Choroid plexus epithelial cell (primary cell): ENCODE measurements around the gene TMEM109.

ENCODE experiments used
- DNase-seq: peaks from one replicate; pipeline ENCODE4 v3.0.0-alpha.2; 2010; ENCODE audit warnings: low read depth
- H3K4me3 ChIP-seq: 2 replicates; pipeline ENCODE4 v1.5.1; 2011; ENCODE audit warnings: low read depth, mild to moderate bottlenecking, control low read depth, low read length, moderate library complexity
- TF ChIP-seq, protein P1 (sequence below): conservative IDR thresholded peaks from 2 replicates; pipeline ENCODE4 v1.5.1; 2011; ENCODE audit warnings: low read depth, mild to moderate bottlenecking, control low read depth, inconsistent platforms, low read length, moderate library complexity

The TMEM109 gene

DNA sequence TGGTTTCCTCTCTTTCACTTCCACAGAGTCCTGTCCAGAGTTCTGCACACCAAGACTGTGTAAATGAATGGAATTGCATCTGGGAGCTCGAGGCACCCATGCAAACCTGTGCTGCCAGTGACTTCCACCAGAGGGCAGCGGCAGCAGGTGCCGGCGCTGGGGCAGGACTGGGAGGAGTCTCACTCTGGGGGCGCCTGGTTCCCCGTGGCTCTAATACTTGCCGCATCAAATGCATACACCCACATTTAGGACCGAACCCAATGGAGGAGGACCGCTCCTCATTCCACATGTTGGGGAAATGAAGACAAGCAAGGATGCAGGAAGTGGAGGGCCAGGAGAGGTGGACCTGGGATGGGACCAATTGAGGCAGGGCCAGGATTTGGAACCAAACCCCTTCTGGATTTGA lies 56.4 kb downstream of the TMEM109 start:
- DNase-seq, result peak; percentile 65
- no peak overlapping the region for H3K4me3 ChIP-seq
- TF ChIP-seq, protein P1, sequence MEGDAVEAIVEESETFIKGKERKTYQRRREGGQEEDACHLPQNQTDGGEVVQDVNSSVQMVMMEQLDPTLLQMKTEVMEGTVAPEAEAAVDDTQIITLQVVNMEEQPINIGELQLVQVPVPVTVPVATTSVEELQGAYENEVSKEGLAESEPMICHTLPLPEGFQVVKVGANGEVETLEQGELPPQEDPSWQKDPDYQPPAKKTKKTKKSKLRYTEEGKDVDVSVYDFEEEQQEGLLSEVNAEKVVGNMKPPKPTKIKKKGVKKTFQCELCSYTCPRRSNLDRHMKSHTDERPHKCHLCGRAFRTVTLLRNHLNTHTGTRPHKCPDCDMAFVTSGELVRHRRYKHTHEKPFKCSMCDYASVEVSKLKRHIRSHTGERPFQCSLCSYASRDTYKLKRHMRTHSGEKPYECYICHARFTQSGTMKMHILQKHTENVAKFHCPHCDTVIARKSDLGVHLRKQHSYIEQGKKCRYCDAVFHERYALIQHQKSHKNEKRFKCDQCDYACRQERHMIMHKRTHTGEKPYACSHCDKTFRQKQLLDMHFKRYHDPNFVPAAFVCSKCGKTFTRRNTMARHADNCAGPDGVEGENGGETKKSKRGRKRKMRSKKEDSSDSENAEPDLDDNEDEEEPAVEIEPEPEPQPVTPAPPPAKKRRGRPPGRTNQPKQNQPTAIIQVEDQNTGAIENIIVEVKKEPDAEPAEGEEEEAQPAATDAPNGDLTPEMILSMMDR, result peak; percentile 96

DNA sequence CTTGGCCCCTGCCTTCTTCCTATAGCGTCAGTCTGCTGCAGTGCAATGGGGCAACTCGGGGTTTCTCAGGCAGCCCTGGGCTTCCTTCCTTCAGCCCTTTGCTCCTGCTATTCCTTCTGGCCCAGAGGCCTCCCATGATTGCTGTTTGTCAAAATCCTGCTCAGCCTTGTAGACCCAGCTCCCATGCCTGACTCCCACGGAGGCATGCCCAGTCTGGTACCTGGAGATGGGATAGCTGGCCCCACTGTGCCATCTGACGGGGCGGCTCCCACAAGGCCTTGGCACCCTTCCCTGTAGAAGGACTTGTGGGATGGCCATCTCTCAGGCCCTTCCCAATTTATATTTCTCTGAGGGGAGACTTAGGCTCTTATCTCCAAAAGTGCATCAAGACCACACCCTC lies 56.9 kb downstream of the TMEM109 start:
- TF ChIP-seq, protein P1, result no peak
- no peak overlapping the region for H3K4me3 ChIP-seq
- no peak for DNase-seq

DNA sequence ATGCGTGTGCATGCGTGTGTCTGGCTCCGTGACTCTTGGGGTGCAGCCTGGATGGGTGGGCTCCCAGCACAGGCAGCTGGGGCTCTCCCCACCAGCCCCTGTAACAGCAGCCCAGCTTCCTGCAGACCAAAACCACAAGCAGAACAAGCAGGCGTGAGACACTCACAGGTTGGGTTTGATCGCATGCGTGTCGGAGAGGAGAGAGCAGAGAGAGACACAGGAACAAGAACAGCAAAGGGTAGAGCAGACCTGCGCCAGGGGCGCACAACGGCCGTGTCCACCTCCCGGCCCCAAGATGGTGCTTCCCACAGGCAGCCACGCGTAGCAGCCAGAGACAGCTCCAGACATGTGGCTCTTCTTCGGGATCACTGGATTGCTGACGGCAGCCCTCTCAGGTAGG lies 57.6 kb downstream of the TMEM109 start, which contains the start of gene CD6:
Gene CD6 (plus strand): TSS at position 161 of the 400 bp plus-strand sequence. CDS start 186 bp downstream, at position 347.
- no peak for DNase-seq
- H3K4me3 ChIP-seq, result no peak within 1 kb of the TSS
- TF ChIP-seq, protein P1, result no peak

DNA sequence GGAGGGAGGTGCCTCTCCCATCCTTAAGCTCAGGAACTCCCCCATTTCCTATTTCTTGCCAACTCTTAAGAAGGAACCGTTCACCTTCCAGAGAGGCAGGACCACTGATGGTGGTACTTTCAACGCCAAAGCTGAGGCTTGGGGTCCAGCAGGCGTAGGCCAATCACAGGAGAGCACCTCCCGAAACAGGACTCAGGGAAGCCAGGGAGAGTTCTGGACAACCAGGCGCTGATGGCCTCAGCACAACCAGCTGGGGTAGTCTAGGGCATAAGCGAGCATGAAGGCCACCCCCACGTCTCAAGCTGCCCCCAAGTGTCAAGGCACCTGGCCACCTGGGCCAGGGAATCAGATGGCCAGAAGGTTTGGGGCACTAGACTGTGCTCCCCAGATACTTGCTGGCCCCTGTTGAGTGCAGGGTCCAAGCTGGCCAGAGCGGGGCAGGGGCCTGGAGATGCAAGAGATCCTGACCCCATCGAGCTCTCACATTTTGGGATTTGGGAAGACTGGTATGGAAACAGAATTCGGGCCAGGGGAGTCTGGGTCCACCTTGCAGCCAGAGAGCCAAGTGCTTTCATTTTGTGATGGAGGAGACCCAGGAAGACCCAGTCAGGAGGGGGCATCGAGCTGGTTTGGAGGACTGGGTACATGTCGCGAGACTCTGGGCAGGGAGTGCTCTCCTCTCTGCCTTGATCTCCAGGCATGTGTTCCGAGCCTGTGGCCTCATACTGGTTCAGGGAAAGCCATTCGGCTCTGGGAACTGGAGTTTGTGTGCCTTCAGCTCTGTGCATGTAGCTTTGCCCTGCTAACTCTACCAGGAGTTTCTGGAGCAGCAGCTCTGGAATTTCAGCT lies 58.4 kb downstream of the TMEM109 start:
- no peak for DNase-seq
- H3K4me3 ChIP-seq, result no peak overlapping the region
- TF ChIP-seq, protein P1, result no peak
